Stimulated activated naive CD8-positive, alpha-beta T cell treated with anti-CD3 and anti-CD28 coated beads, Interleukin-15, amount 100 ng/mL, for 72 hours (primary cell): Measurements from ENCODE around the gene POLR2L.

Experiments used
- ATAC-seq: fragments of 150-1000 bp; cut with Tn5 transposase; 2 replicates; pipeline ENCODE4 v1.10.0; 2021; ENCODE audit warnings: mild to moderate bottlenecking, moderate library complexity
- DNase-seq, 2 donors: peaks; one replicate each; pipeline ENCODE4 v3.0.0; 2021 to 2022
- H3K27ac Mint-ChIP-seq, 2 donors: one replicate each; pipeline ENCODE4 v1.8.0; 2022; ENCODE audit warnings: mild to moderate bottlenecking in 2 of 2, mixed read lengths in 2 of 2, moderate library complexity in 2 of 2
- H3K27me3 Mint-ChIP-seq: one replicate; pipeline ENCODE4 v1.8.0; 2022; ENCODE audit warnings: mixed read lengths
- H3K4me1 Mint-ChIP-seq: one replicate; pipeline ENCODE4 v1.8.0; 2022; ENCODE audit warnings: mild to moderate bottlenecking, mixed read lengths
- H3K4me3 Mint-ChIP-seq, 2 donors: one replicate each; pipeline ENCODE4 v1.8.0; 2022; ENCODE audit warnings: mild to moderate bottlenecking in 2 of 2, mixed read lengths in 2 of 2, moderate library complexity in 1 of 2
- H3K9me3 Mint-ChIP-seq, 2 donors: one replicate each; pipeline ENCODE4 v1.8.0; 2022; ENCODE audit warnings: mixed read lengths in 2 of 2

POLR2L gene

GRCh38 chr11:830295-831117, 11.8 kb downstream of the POLR2L start:
- Mint-ChIP-seq H3K9me3 (no peaks in the 10 kb centered on the region), H3K4me3 (peak overlapping the region; percentile 69 to 86), H3K4me1 (peaks cover 78% of the 10 kb centered on the region), H3K27ac (no peak overlapping the region), H3K27me3 (peaks cover 54% of the 10 kb centered on the region)
- ATAC-seq: peak; percentile 61
- DNase-seq: peak; percentile 77 to 82

GRCh38 chr11:829847-830294, 12.5 kb downstream of the POLR2L start:
- Mint-ChIP-seq H3K4me3 (peak overlapping the region; percentile 69 to 86), H3K27me3 (peaks cover 54% of the 10 kb centered on the region), H3K27ac (no peak overlapping the region), H3K4me1 (peaks cover 79% of the 10 kb centered on the region), H3K9me3 (no peaks in the 10 kb centered on the region)
- DNase-seq (no peak), ATAC-seq (peak; percentile 8)

DNA sequence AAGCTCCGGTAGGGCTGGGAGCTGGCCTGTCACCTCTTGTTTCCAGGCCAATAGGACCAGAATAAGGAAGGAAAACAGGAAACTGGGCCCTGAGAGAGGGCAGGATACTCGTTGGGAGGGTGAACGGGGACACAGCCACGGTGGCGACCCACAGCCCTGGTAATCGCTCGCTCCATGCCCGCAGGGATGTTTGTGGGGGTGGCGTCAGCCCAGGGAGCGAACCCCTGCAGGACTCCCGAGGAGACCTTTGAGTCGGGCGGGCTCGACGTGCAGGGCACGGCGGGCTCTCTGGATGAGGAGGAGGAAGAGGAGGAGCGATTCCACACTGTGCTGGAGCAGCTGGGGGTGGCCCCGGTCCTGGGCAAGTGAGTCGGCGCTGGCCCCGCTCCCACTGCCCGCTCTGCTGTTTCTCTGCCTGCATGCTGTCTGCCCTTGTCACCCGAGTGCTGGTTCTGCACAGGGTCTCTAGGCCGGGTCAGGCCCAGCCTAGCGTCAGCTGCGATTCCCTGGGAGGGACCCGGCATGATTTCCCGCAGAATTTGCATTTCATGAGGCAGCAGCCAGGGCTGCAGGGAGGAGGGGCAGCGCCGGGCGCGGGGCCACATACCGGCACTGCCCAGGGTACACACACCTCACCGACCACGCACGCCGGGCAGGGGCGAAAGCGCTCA, 13.0 kb downstream of the POLR2L start:
- ATAC-seq (no peak), DNase-seq (no peak)
- H3K9me3 Mint-ChIP-seq: no peaks in the 10 kb centered on the region
- H3K27ac Mint-ChIP-seq: no peak overlapping the region
- H3K4me1 Mint-ChIP-seq: peaks cover 73% of the 10 kb centered on the region
- H3K27me3 Mint-ChIP-seq: peaks cover 54% of the 10 kb centered on the region
- peak overlapping the region; percentile 69 to 86 for H3K4me3 Mint-ChIP-seq

- H3K4me3 Mint-ChIP-seq: peak overlapping the region; percentile 69 to 86
- H3K9me3 Mint-ChIP-seq: no peaks in the 10 kb centered on the region
- no peak for DNase-seq
- ATAC-seq: no peak
- H3K4me1 Mint-ChIP-seq: peaks cover 66% of the 10 kb centered on the region
- H3K27me3 Mint-ChIP-seq: peaks cover 54% of the 10 kb centered on the region
- H3K27ac Mint-ChIP-seq: peak overlapping the region in 1 of 2 donors; percentile 74
Observed at GRCh38 chr11:828506-829175, 13.7 kb downstream of the POLR2L start.

- DNase-seq: no peak
- H3K4me1 Mint-ChIP-seq: peaks cover 64% of the 10 kb centered on the region
- no peaks in the 10 kb centered on the region for H3K9me3 Mint-ChIP-seq
- H3K4me3 Mint-ChIP-seq: peak within 1 kb of the TSS; percentile 80 to 86
- H3K27me3 Mint-ChIP-seq: peaks cover 54% of the 10 kb centered on the region
- no peak for ATAC-seq
- peak within 1 kb of the TSS; percentile 28 to 74 for H3K27ac Mint-ChIP-seq
Observed at GRCh38 chr11:827897-828192, 14.5 kb downstream of the POLR2L start, which contains the start of gene CRACR2B. Gene CRACR2B, plus strand, starts transcription at chr11:827919. Its CDS starts 689 bp downstream, at chr11:828608.

- H3K4me3 Mint-ChIP-seq: peak overlapping the region; percentile 80 to 86
- H3K27me3 Mint-ChIP-seq: peaks cover 51% of the 10 kb centered on the region
- peaks cover 61% of the 10 kb centered on the region for H3K4me1 Mint-ChIP-seq
- DNase-seq: peak; percentile 49 to 52
- peak; percentile 44 for ATAC-seq
- H3K27ac Mint-ChIP-seq: peak overlapping the region in 1 of 2 donors; percentile 28
- no peaks in the 10 kb centered on the region for H3K9me3 Mint-ChIP-seq
Observed at GRCh38 chr11:827146-827896, 15.0 kb downstream of the POLR2L start.

GRCh38 chr11:826836-827145, 15.5 kb downstream of the POLR2L start:
- Mint-ChIP-seq H3K27me3 (peaks cover 46% of the 10 kb centered on the region), H3K4me1 (peaks cover 61% of the 10 kb centered on the region), H3K4me3 (peak overlapping the region; percentile 80 to 82), H3K9me3 (no peaks in the 10 kb centered on the region), H3K27ac (no peak overlapping the region)
- no peak for DNase-seq
- no peak for ATAC-seq

- ATAC-seq (no peak), DNase-seq (no peak)
- peaks cover 40% of the 10 kb centered on the region for H3K27me3 Mint-ChIP-seq
- H3K4me1 Mint-ChIP-seq: peaks cover 60% of the 10 kb centered on the region
- H3K27ac Mint-ChIP-seq: no peak overlapping the region
- peak overlapping the region; percentile 80 to 82 for H3K4me3 Mint-ChIP-seq
- H3K9me3 Mint-ChIP-seq: no peaks in the 10 kb centered on the region
Observed at GRCh38 chr11:826227-826621, 16.1 kb downstream of the POLR2L start.

DNA sequence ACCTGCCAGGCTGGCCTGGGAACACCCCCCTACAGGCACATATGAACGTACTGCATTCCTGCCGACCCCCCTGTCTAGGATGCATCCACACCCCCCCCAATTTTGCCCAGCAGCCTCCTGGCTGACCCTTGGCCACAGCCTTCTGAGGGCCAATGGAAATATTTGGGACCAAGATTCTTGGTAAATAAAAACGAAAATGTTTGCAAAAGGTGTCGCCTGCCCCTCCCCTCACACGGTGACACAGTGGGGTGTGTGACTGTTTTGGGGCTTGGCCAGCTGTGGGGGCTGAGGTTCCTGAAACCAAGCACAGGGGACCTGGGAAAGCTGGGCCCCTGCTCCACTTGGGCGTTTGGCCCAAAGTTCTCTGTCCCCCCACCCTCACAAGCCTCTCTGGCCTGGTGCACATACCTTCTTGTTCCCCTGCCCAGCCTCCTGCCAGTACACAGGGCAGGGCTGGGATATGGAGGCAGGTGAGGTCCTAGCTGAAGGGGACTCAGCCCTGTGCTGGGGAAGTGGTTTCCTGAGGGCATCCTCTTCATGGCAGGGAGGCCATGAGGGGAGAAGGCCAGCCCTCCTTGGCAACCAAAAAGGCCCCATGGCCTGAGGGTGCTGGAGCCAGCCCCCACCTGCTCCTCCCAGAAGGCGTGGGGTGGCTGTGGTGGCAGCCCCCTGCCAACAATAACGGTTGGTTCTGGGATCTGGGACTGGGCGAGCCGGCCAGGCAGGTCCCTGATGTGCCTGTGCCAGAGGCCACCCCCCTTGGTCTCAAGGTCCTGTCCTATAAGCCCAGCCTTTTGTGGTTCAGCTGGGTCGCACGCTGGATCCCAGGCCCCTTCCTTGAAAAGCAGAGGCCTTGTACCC, 16.7 kb downstream of the POLR2L start:
- Mint-ChIP-seq H3K4me3 (no peak overlapping the region), H3K9me3 (no peaks in the 10 kb centered on the region), H3K4me1 (peaks cover 62% of the 10 kb centered on the region), H3K27me3 (peaks cover 34% of the 10 kb centered on the region), H3K27ac (peak overlapping the region in 1 of 2 donors; percentile 65)
- no peak for DNase-seq
- ATAC-seq: no peak

DNA sequence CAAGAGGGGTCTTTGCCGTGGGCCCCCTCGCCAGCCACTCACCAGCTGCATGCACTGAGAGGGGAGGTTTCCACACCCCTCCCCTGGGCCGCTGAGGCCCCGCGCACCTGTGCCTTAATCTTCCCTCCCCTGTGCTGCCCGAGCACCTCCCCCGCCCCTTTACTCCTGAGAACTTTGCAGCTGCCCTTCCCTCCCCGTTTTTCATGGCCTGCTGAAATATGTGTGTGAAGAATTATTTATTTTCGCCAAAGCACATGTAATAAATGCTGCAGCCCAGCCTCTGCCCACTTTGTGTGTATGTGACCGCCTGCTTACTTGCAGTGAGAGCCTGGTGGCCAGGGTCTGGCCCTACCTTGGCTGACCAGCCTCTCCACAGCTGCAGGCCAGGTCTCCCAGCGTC, 17.4 kb downstream of the POLR2L start:
- peaks cover 28% of the 10 kb centered on the region for H3K27me3 Mint-ChIP-seq
- no peak for ATAC-seq
- peak overlapping the region in 1 of 2 donors; percentile 65 for H3K27ac Mint-ChIP-seq
- no peaks in the 10 kb centered on the region for H3K9me3 Mint-ChIP-seq
- H3K4me1 Mint-ChIP-seq: peaks cover 61% of the 10 kb centered on the region
- no peak overlapping the region for H3K4me3 Mint-ChIP-seq
- DNase-seq: no peak

DNA sequence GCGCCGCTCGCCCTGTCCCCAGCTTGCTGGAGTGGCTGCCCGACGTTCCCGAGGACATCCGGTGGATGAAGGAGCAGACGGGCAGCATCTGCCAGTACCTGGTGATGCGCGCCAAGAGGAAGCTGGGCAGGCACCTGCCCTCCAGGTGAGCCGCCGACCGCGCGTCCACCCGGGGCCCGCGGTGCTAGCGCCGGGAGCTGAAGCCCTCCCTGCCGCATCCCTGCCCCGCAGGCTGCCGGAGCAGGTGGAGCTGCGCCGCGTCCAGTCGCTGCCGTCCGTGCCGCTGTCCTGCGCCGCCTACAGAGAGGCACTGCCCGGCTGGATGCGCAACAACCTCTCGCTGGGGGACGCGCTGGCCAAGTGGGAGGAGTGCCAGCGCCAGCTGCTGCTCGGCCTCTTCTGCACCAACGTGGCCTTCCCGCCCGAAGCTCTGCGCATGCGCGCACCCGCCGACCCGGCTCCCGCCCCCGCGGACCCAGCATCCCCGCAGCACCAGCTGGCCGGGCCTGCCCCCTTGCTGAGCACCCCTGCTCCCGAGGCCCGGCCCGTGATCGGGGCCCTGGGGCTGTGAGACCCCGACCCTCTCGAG, 17.9 kb downstream of the POLR2L start:
- ATAC-seq (no peak), DNase-seq (no peak)
- Mint-ChIP-seq H3K27me3 (peaks cover 22% of the 10 kb centered on the region), H3K4me1 (peaks cover 56% of the 10 kb centered on the region), H3K4me3 (no peak overlapping the region), H3K9me3 (no peaks in the 10 kb centered on the region), H3K27ac (no peak overlapping the region)

DNA sequence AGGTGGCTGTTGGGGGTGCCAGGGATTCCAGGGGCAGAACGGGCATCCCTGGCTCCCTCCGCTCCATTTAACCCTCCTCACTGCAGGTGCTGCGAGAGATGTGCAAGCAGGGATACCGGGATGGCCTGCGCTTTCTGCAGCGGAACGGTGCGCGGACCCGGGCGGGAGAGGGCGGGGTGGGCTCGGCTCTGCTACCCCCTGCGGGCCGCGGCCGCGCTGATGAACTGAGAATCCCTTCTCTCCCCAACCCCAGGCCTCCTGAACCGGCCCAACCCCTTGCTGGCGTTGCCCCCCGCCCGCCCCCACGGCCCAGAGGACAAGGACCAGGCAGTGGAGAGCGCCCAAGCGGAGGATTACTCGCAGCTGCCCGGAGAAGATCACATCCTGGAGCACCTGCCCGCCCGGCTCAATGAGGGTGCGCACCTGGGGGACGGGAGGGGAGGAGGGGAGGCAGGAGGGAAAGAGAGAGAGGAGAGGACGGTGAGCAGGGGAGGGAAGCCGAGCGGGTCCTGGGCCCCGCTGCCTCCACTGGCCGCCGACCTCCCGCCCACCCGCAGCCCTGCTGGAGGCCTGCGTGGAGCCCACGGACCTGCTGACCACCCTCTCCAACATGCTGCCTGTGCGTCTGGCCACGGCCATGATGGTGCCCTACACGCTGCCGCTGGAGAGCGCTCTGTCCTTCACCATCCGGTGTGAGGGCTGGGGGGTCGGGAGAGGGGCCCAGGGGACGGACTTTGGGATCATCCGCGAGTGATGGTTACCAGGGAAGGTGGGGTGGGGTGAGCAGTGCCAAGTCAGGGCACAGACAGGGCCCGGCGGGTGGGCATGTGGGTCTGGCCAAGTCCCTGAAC, 18.7 kb downstream of the POLR2L start:
- Mint-ChIP-seq H3K9me3 (no peaks in the 10 kb centered on the region), H3K27me3 (peaks cover 15% of the 10 kb centered on the region), H3K27ac (no peak overlapping the region), H3K4me1 (peaks cover 50% of the 10 kb centered on the region), H3K4me3 (no peak overlapping the region)
- DNase-seq (no peak), ATAC-seq (no peak)

GRCh38 chr11:821512-822371, 20.6 kb downstream of the POLR2L start:
- H3K27ac Mint-ChIP-seq: peak overlapping the region in 1 of 2 donors; percentile 78

More at GRCh38 chr11:821512-822371, 20.6 kb downstream of the POLR2L start:
- Mint-ChIP-seq H3K9me3 (no peaks in the 10 kb centered on the region), H3K27me3 (no peaks in the 10 kb centered on the region), H3K4me3 (peak overlapping the region in 1 of 2 donors; percentile 93), H3K4me1 (peaks cover 50% of the 10 kb centered on the region)
- no peak for DNase-seq
- ATAC-seq: no peak
